GM12864 (cell line): ENCODE measurements around the gene CDK5RAP1.

ENCODE experiments used
- DNase-seq: peaks from one replicate; pipeline ENCODE4 v3.0.0-alpha.2; 2011; ENCODE audit warnings: low read depth
- H3K4me3 ChIP-seq: 2 replicates; pipeline ENCODE4 v1.5.1; 2011; ENCODE audit warnings: mild to moderate bottlenecking, low read depth, low read length, control low read depth
- CTCF ChIP-seq: IDR thresholded peaks from 2 replicates; pipeline ENCODE4 v1.5.1; 2011; ENCODE audit warnings: low read depth, mild to moderate bottlenecking, moderate library complexity, low read length, control low read depth, inconsistent platforms; ENCODE audit errors: missing control alignments

The CDK5RAP1 gene

GRCh38 chr20:33318096-33318429, 83.3 kb downstream of the CDK5RAP1 start:
- TF ChIP-seq CTCF, result no peak
- no peak for DNase-seq
- no peak overlapping the region for H3K4me3 ChIP-seq

- DNase-seq, result no peak
These were observed 83.8 kb downstream of the CDK5RAP1 start for GRCh38 chr20:33317424-33318095.

GRCh38 chr20:33316958-33317357, 84.4 kb downstream of the CDK5RAP1 start:
- no peak overlapping the region for H3K4me3 ChIP-seq
- DNase-seq, result no peak
- no peak for TF ChIP-seq CTCF

More at GRCh38 chr20:33317424-33318095, 83.8 kb downstream of the CDK5RAP1 start:
- no peak overlapping the region for H3K4me3 ChIP-seq
- no peak for TF ChIP-seq CTCF

- DNase-seq, result no peak
- H3K4me3 ChIP-seq, result no peak overlapping the region
- TF ChIP-seq CTCF, result no peak
These were observed 85.0 kb downstream of the CDK5RAP1 start for GRCh38 chr20:33316343-33316742.

GRCh38 chr20:33313686-33314314, 87.5 kb downstream of the CDK5RAP1 start:
- TF ChIP-seq CTCF, result no peak
- H3K4me3 ChIP-seq, result no peak overlapping the region
- DNase-seq, result no peak

GRCh38 chr20:33312583-33312982, 88.7 kb downstream of the CDK5RAP1 start:
- no peak overlapping the region for H3K4me3 ChIP-seq
- no peak for DNase-seq
- TF ChIP-seq CTCF, result no peak

- no peak for DNase-seq
- no peak for TF ChIP-seq CTCF
- no peak overlapping the region for H3K4me3 ChIP-seq
These were observed 89.3 kb downstream of the CDK5RAP1 start for GRCh38 chr20:33311996-33312395.
